ENCODE data around the gene FCMR.

Gene FCMR, protein sequence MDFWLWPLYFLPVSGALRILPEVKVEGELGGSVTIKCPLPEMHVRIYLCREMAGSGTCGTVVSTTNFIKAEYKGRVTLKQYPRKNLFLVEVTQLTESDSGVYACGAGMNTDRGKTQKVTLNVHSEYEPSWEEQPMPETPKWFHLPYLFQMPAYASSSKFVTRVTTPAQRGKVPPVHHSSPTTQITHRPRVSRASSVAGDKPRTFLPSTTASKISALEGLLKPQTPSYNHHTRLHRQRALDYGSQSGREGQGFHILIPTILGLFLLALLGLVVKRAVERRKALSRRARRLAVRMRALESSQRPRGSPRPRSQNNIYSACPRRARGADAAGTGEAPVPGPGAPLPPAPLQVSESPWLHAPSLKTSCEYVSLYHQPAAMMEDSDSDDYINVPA

DNA sequence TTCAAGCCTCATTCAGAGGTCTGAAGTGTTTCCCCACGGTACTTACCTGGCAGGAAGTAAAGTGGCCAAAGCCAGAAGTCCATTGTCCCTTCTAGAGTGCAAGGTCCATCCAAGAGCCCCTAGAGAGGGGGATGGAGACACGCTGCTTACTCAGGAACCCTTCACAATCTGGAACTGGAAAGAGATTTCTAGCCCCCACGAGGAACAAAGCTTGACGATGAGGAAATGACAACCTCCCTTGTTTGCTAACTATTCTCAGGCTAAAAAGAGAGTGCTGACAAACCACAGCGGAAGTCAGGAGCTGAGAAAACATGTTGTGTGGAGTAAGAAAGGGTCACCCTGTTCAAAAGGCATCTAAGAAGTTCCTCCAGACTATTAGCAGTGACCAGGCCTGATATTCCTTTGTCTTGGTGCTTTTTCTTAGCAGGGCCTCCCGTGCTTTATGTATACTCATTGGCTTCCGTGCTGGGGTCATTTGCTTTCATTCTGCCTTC is at the start of gene FCMR:
Gene FCMR, minus strand, starts transcription at position 170 of the 494 bp plus-strand sequence. Its CDS starts 87 bp downstream, at position 83.
- no peak for DNase-seq (ENCODE audit: low read depth in 2 of 2, low spot score in 1 of 2)

DNA sequence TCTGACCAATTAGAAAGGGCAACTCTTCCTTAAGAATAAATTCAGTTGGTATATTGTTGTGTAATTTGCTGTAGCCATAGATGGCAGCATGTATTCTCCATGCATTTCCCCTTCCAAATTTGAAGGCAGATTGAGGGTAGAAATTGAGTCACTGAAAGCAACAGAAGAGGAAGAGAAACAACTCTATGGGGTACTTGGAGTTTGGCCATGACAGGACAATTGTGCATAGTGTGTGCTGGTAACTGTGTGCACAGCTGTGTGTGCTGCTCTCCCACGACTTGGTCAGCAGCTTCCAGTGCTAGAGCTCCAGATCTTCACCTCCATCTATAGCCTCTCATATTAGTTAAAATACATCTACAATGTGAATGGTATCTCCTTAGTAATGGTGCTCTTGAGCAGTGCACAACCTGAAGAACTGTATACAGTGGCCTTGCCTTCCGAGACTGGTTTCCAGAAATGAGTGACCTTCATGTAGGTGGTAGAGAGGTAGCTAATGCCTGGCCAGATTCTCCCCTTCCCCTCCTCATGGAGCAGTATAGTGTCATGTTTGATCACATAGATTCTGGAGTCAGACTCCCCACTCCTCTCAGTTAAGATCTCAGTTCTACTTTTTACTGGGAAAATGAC is 49.4 kb upstream of the FCMR start:
- DNase-seq (ENCODE audit: low read depth in 2 of 2, low spot score in 1 of 2), result no peak

DNA sequence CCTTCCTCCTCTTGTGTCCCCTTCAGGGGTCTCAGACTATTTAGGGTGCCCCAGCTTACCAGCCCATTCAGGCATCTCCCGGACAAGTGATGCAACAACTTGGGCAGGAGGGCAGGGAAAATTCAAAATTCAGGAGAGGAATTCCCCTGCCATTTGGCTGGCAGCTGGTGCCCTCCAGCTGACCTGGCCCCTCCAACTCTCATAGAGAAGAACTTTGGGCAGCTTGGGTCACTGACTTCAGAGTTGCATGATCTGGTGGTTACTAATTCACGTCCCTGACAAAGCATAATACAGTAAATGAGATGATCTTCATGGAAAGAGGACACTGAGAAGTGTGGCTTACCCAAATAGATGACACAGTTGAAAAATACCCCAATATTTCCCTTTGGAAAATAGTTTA is 48.7 kb upstream of the FCMR start, which contains the start of gene FCAMR:
Gene FCAMR, minus strand, starts transcription at position 15 of the 400 bp plus-strand sequence. CDS start 335 bp downstream, outside the sequence.
- no peak for DNase-seq (ENCODE audit: low read depth in 2 of 2, low spot score in 1 of 2)

DNA sequence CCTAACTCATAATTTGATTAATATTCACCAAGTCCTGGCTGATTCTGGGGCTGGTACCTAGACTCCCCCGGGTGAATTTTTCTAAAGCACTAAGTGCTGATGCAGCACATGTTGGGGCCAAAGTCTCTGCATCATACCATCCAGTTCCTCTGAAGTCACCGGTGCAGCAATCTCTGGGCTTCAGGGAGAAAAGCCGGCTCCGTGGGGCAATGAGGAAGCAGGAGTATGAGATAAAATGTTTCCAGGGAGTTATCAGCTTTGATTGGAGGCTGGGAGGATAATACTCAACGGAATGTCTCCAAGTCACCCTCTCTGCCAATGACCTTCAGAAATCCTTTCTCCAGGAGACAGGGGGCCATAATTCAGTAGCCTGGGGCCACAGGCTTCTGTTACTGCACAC is 47.3 kb upstream of the FCMR start:
- no peak for DNase-seq (ENCODE audit: low read depth in 2 of 2, low spot score in 1 of 2)

DNA sequence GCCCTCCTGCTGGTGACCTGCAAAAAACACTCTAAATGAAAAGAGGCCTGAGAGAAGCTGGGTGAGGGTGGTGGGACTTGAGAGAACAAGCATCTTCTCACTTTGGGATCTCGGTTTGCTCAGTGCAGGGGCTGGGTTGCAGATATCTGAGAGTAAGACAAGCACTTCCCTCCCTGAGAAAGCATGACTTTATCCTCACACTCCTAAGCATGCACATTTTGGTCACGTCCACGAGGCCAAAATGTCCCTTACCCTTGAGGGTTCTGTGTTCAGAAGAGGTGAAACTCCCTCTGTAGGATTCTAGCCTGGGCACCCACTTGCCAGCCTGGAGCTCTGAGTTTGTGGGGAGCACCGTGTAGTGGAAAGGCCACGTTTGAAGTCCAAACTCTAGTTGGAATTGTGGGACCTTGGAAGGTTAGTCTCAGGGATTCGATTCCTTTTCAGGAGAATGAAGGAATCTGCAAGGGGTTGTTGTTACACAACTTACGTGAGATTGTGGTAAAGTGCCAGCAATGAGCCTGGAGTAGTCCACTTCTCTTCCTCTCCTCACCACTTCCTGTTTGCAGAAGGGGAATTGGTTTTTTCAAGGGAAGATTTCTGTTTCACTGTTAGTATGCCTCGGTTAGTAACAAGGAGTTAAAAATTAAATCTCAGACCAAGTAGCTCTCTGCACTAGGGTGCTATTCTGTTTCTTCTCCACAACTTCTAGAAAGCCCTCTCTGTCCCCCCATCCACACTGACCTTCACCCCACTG is 45.5 kb upstream of the FCMR start:
- no peak for DNase-seq (ENCODE audit: low read depth in 2 of 2, low spot score in 1 of 2)

DNA sequence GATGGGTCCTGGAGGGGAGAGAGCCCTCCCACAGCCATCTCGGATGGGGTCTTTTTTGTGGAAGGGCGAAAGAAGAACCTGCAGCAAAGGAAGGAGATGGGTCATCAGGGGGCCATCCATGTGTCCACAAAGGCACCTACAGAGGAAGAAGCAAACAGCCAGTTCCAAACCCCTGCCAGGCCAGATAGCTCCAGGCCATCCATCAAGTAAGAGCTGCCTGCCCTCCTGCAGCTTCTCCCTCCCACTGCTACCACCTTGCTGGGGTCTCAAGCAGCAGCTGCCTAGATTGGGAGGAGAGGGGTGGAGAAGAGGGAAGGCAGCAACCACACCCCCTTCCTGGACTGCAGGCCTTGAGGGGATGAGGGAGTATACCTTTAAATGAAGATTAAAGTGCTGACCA is 44.0 kb upstream of the FCMR start:
- no peak for DNase-seq (ENCODE audit: low read depth in 2 of 2, low spot score in 1 of 2)

DNA sequence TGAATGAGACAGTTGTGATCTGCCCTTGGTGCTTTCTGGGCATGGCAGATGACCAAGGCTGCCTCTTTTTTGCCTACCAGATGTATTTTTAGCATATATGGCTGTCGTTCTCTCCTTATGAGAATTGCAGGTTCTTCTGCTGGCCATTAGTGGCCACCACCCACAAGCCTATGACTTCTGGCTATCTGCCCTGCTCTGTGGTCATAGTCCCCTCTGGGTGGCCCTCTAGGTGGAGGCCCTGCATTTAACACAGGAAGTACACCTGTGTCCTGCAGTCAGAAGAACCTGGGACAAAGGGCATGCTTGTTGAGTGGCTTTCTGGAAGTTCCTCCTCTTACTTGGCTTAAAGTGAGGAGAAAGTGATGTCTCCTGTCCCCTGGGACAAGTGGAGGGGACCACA is 42.0 kb upstream of the FCMR start:
- no peak for DNase-seq (ENCODE audit: low read depth in 2 of 2, low spot score in 1 of 2)

DNA sequence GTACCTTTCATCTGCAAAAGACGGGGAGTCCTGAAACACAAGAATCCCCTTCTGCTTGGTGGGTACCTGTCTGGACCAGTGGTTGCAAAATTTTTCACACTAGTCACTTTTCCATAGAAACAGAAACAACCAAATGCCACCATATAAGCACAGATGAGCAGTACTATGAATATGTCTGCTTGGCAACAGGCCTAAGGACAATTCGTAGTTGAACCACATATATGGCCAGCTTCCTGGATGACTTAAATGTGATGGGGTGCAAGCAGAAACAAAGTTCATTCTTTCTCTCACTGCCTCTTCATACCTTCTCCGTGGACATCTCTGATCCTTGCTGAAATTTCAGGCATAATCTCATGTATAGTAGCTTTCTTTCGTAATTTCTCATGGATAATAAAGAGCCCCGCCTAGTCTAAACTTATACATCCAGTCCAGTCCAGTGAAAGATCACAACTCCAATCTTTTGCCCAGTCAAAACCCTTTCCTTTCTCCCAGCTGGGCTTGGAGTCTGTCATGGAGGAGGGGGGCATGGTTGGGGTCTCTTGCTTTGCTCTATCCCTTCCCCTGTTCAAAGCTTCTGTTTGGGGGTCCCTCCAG is 41.5 kb upstream of the FCMR start:
- DNase-seq (ENCODE audit: low read depth in 2 of 2, low spot score in 1 of 2), result no peak

DNA sequence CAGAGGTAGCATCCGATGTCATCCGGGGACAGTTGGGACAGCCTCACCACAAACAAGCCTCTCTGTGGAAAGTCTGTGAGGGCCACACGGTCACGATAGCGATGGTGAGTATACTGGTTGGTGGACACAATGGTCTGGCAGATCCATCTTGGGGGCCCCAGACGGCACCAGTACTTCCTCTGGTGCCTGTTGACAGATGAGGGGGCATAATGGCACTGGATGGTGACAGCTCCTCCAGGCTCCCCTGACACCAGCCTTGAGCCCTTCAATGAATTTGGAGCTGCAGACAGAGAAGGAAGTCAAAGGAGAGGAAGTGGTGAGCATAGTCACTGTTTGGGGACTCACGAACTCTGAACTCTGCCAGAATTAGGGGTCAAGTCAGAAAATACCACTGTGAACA is 40.5 kb upstream of the FCMR start:
- no peak for DNase-seq (ENCODE audit: low read depth in 2 of 2, low spot score in 1 of 2)

DNA sequence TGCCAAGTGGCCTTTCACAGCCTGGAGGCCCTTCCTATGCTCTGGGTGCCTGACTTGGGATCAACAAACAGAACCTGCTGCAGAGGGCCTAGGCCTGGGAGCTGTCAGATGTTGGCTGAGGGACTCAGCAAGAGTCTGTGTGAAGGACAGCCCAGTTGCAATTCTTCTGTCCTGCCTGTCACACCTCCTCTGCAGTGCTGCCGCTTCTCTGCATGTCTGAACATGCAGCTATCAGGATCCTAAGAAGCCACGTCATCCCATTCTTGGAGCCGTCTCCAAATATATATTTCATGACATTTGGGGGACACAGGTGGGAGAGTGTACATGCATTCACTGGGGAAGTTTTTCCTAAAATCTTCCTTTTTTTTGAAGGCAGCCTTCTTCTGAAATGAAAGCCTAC is 39.9 kb upstream of the FCMR start:
- no peak for DNase-seq (ENCODE audit: low read depth in 2 of 2, low spot score in 1 of 2)

DNA sequence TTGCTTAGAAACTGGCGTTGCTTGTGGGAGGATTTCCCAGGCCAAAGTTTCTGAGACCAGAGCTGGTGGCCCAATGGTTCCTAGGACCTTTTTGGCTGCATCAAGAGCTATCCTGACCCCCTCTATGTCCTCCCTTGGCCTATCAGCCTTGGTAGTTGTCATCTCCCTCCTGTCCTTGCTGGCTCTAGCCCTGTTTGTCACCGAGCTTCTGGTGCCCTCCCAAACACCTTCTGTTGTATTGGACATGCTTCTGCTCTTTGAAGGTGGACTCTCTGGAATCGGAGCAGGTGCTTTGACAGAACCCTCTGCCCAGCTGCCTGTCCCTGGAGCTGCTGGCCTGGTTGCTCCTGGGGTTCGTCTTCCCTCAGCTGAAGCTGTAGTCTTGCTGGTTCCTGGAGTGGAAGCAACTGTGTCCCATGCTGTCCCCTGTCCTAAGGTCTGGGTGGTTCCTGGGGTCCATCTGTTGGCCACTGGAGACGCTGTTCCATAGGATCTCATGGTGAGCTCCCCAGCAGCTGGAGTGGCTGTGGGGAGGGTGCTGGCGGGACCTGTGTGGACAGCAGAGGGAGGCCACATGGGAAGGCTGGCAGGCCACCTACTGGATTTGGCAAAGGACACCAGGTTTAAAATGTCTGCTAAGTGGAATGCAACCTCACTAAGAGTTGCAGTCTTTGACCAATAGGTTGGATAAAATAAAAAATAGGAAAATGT is 39.1 kb upstream of the FCMR start:
- DNase-seq (ENCODE audit: low read depth in 2 of 2, low spot score in 1 of 2), result no peak

DNA sequence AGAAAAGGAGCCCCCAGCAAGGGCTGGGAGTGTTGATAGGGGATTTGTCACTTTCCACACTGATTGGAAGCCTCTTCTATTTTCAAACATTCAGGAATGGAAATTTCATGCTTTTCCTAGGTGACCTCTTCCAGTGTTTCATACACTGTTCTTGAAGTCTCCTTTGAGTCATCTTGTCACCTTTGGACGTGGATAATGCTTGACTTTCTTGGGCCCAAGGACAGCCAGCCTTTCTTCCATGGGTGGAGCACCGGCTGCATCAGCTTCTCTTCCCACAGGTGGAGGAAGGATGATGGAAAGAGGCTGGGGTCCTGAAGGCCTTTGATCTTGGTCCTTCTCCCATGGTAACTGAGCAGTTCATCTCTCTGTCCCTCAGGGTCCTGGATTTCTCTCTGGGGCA is 36.4 kb upstream of the FCMR start:
- DNase-seq (ENCODE audit: low read depth in 2 of 2, low spot score in 1 of 2), result no peak

DNA sequence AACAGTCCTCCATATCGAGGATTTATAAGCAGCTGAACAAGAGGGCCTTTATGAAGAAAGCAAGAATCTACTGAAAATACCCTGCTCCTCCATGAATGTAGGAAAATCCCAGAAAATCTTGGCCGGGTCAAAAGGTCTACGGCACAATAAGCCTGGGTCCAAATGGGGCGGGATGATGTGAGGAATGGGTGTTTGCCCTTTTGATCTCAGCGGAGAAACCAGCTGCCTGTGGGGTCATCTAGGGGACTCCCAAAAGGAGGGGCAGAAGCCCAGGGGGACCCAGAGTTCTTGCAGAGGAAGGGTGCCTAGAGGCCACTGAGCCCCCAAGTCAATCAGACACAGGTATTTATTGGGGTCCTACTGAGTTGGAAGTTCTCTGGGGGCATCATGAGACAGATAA is 35.9 kb upstream of the FCMR start:
- DNase-seq (ENCODE audit: low read depth in 2 of 2, low spot score in 1 of 2), result no peak

DNA sequence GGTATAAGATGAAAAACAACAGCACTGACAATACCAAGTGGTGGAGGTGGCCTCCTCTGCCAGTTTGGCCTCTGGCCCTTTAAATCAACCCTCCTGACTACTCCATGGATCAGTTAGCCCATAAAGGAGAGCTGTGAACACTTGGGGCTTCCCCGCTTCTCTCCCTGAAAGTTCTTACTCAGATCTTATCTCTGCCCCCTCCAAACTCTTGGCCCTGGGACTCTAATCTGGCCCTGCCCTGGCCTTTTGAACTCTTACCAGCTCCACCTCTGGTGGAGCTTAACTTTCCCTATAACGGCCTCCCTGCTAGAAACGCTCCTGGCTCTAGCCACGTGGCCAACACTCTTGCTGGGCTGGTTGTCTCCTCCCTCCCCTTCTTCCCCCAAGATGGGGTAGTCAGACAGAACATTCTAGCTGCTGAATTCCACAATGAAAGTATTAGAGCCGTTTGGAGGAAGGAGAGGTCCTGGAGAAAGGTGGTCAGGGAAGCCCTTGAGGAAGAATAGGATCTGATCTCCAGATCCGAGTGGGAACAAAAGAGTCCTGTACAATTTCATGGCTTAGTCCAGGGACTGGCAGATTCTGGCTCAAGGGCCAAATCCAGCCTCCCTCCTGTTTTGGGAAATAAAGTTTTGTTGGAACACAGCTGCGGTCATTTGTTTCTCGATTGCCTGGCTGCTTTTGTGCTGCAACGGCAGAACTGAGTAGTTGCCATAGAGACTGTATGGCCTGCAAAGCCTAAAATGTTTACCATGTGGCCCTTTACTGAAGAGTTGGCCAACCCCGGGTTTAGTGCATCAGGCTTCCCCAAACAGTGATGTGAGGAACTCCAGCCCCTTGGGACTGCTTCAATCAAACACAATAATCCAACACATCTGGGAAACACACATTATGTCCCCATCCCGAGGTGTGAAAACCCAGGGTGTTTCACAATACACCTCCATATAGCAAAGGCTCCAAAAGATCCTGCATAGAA is 34.0 kb upstream of the FCMR start:
- DNase-seq (ENCODE audit: low read depth in 2 of 2, low spot score in 1 of 2), result no peak

DNA sequence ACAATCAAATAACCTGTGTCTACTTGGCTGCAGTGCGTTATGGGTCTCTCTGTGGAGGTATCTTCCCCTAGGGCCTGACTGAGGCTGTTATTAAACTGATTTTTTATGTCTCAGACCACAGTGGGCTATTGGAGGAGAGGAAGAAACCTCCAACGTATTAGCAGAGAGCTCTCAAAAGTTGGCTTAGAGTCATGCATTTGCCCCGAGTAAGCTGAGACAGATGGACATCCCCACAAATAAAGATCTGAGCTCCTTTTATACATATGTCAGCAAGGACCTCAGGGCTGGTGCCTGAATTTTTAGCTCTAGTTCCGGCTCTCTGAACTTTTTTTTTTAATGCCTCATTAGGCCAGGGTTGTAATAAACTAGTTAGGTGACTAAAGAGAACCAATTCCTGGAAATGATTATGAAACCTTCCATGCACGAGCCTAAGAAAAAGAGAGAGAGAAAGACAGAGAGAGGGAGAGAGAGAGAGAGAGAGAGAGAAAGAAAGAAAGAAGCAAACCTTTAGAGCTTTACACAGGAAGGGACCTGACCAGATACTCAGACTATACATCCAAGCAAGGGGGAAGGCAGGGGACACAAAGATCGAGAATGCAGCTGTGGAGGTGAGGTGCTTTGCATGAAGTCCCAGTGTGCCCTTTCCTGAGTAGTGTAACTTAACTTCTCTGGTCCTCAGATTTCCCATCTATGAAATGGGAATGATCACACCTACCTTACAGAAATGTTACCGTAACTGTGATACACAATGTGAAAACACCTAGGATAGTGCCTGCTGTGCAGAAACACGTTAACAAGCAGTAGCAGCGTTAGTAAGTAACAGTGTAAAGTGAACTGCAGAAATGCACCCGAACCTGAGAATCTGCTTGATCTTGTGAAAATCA is 33.0 kb upstream of the FCMR start:
- DNase-seq (ENCODE audit: low read depth in 2 of 2, low spot score in 1 of 2), result no peak

DNA sequence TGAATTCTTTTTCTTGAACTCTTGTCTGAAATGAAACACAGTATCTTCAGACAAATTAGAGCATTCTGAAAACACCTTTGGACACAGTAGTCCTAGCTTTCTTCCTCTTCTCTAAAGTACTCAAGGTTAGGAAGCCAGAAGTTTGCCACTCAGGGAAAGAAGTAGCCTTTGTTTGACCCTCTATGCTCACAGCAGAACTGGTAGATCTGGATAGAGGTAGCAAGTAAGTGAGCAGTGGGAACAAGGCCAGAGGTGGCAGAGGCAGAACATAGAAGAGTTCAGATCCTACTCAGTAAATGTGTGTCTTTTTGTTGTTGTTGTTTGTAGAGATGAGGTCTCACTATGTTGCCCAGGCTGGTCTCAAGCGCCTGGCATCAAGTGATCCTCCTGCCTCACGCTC is 31.9 kb upstream of the FCMR start:
- DNase-seq (ENCODE audit: low read depth in 2 of 2, low spot score in 1 of 2), result no peak

DNA sequence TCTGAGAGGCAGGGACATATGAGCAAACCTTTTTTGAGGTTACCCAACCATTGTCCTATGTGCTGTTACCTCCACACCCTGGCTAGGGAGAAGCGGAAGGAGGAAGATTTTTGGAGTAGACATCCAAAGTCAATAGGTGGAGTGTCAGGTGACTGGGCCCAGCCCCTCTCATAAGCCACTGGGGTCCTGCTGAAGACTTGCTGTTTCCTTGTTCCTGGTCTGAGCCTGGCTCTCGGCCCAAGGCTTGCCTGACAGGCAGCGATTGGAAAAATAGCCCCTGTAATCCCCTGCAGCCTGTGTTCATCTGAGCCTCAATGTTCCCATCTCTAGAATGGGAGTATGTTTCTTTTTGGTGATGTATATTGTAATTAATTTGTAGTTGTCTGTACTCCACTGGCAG is 31.4 kb upstream of the FCMR start:
- DNase-seq (ENCODE audit: low read depth in 2 of 2, low spot score in 1 of 2), result no peak

DNA sequence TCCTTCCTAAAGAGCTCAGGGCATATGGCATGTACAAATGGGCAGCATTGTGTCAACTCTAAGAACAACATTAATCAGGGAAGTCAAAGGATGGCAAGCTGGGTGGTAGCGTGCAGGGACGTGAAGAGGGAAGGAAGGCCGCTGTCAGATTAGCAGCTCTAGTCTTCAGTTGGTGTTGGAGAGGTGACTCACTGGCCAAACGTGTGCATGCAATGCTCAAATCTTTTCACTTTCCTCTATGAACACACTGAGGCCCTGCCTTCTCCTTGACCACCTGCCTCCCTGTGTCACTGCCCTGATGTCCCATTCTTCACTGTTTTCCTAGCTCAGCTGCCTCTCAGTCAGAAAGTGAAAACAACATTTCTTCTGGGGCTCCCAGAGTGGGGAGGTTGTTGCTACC is 30.4 kb upstream of the FCMR start:
- no peak for DNase-seq (ENCODE audit: low read depth in 2 of 2, low spot score in 1 of 2)

All from stimulated activated CD8-positive, alpha-beta memory T cell treated with anti-CD3 and anti-CD28 coated beads, Interleukin-4, amount 100 ng/mL, for 1 hour (primary cell).